UCSD-AML1 (cell line): Measurements from ENCODE around the gene LMAN1.

ENCODE experiments used
- DNase-seq: peaks from one replicate; lab custom pipeline; 2025; ENCODE audit not compliant: unreplicated experiment; lab: John Stamatoyannopoulos, UW

LMAN1 gene

GRCh38 chr18:59358712-59359575, at the start of gene LMAN1:
TSS of gene LMAN1 (minus strand) at chr18:59359265. CDS start at chr18:59359244, 21 bp downstream.
- peak; percentile 97 for DNase-seq

- DNase-seq: peak; percentile 78
These were observed 43.5 kb upstream of the LMAN1 start for GRCh38 chr18:59402432-59403090.

- DNase-seq: no peak
These were observed 41.3 kb upstream of the LMAN1 start for GRCh38 chr18:59400407-59400806.

- DNase-seq: peak; percentile 60
These were observed 36.4 kb upstream of the LMAN1 start for GRCh38 chr18:59395226-59396175.

- no peak for DNase-seq
These were observed 34.3 kb upstream of the LMAN1 start for GRCh38 chr18:59393381-59393780.

GRCh38 chr18:59388817-59389216, 29.8 kb upstream of the LMAN1 start:
- no peak for DNase-seq

- DNase-seq: no peak
These were observed 28.9 kb upstream of the LMAN1 start for GRCh38 chr18:59387687-59388565.

GRCh38 chr18:59386909-59387686, 28.0 kb upstream of the LMAN1 start:
- DNase-seq: no peak

GRCh38 chr18:59385191-59385590, 26.1 kb upstream of the LMAN1 start:
- DNase-seq: no peak

- DNase-seq: no peak
These were observed 24.8 kb upstream of the LMAN1 start for GRCh38 chr18:59383851-59384250.

GRCh38 chr18:59382383-59382782, 23.3 kb upstream of the LMAN1 start:
- DNase-seq: no peak

GRCh38 chr18:59381949-59382348, 22.9 kb upstream of the LMAN1 start:
- no peak for DNase-seq

- no peak for DNase-seq
These were observed 21.6 kb upstream of the LMAN1 start for GRCh38 chr18:59380706-59381105.

- no peak for DNase-seq
These were observed 20.9 kb upstream of the LMAN1 start for GRCh38 chr18:59379772-59380522.

GRCh38 chr18:59377613-59378337, 18.7 kb upstream of the LMAN1 start:
- DNase-seq: no peak

- no peak for DNase-seq
These were observed 17.4 kb upstream of the LMAN1 start for GRCh38 chr18:59376351-59376935.

- no peak for DNase-seq
These were observed 15.1 kb upstream of the LMAN1 start for GRCh38 chr18:59374128-59374527.

GRCh38 chr18:59372975-59373374, 13.9 kb upstream of the LMAN1 start:
- DNase-seq: no peak
